ENCODE data around the gene MAGOH. TPM values are rescaled to one million over a fixed set of nuclear protein-coding genes. Genes with fewer than 3 reads are reported as not detected.

Gene MAGOH
- total RNA-seq, 1 donor from 2014 or later, result 35.7 TPM

DNA sequence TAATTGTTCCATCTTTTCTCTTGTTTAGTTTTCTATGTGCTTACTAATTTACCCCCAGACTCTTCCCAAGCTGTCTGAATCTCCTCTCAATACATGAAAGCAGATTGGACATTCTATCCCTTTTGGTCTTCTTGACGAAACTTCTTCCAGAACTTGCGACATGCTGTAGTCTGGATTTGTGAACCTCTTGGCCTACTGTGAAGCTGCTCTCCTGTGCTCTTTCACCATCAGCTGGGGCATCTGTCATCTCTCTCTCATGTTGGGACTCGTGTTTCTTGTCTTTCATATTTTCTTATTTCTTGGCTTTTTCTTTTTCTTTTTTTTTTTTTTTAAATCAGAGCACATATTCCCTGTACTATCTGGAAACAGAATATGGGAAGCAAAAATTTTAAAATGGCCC is 34.9 kb downstream of the MAGOH start:
- Mint-ChIP-seq H3K4me1 (ENCODE audit: low read depth, unreplicated experiment) (no peaks in the 10 kb centered on the region), H3K9me3 (ENCODE audit: unreplicated experiment) (peaks cover 11% of the 10 kb centered on the region), H3K27ac (ENCODE audit: unreplicated experiment) (no peak overlapping the region), H3K4me3 (ENCODE audit: unreplicated experiment) (no peak overlapping the region), H3K27me3 (ENCODE audit: low read depth, unreplicated experiment) (no peaks in the 10 kb centered on the region), H3K36me3 (ENCODE audit: low read depth, unreplicated experiment) (peaks cover 53% of the 10 kb centered on the region)
- Histone ChIP-seq H3K27me3 (ENCODE audit: insufficient read depth, low read length) (no peaks in the 10 kb centered on the region), H2AFZ (ENCODE audit: low read depth, low read length) (no peak overlapping the region), H3K27ac (ENCODE audit: low read depth, low read length) (no peak overlapping the region), H3K4me3 (ENCODE audit: insufficient read depth, low read depth, low read length) (no peak overlapping the region), H3K9me3 (ENCODE audit: insufficient read depth, low read depth, low read length) (peaks cover 10% of the 10 kb centered on the region), H3K36me3 (ENCODE audit: insufficient read depth, low read length) (peaks cover 12% of the 10 kb centered on the region), H3K4me1 (ENCODE audit: insufficient read depth, low read length) (no peaks in the 10 kb centered on the region), H3K4me2 (ENCODE audit: low read length) (no peak overlapping the region), H3K79me2 (ENCODE audit: insufficient read depth, low read length) (peaks cover under 1% of the 10 kb centered on the region), H3K9ac (ENCODE audit: low read length) (no peak overlapping the region), H4K20me1 (ENCODE audit: insufficient read depth, low read length) (no peaks in the 10 kb centered on the region)
- TF ChIP-seq CTCF (IDR thresholded peaks at IDR 0.05; ENCODE audit: insufficient read depth, low read depth, low read length) (no peak), EZH2 (IDR thresholded peaks at IDR 0.05; ENCODE audit: insufficient read depth, low read length) (no peak)
- no peak for FAIRE-seq
- DNase-seq (ENCODE audit: low read depth), result no peak

DNA sequence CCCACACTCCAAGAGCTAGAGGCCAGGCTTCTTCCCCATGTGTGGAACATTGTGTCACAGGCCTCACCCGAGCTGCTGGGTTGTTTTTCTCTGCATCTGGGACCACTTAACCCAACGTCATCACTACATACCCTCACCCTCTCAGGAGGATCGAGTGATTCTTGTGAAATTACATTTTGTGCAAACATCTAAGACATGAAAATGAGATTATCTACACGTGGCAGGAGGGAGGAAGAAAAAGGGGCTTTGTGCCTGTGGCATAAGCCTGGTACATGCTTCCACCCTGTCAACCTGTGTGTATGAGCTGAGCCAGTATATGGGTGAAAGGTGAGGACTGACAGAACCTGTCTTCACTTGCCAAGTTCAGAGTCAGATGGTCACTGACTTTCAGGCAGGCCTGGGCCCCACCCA is 40.1 kb downstream of the MAGOH start:
- Histone ChIP-seq H3K9ac (ENCODE audit: low read length) (peak overlapping the region; percentile 97), H3K27me3 (ENCODE audit: insufficient read depth, low read length) (no peaks in the 10 kb centered on the region), H3K36me3 (ENCODE audit: insufficient read depth, low read length) (peaks cover under 1% of the 10 kb centered on the region), H3K4me2 (ENCODE audit: low read length) (peak overlapping the region; percentile 100), H3K4me3 (ENCODE audit: insufficient read depth, low read depth, low read length) (no peak overlapping the region), H2AFZ (ENCODE audit: low read depth, low read length) (no peak overlapping the region), H3K9me3 (ENCODE audit: insufficient read depth, low read depth, low read length) (no peaks in the 10 kb centered on the region), H4K20me1 (ENCODE audit: insufficient read depth, low read length) (peaks cover 5% of the 10 kb centered on the region), H3K4me1 (ENCODE audit: insufficient read depth, low read length) (peaks cover 12% of the 10 kb centered on the region), H3K27ac (ENCODE audit: low read depth, low read length) (no peak overlapping the region), H3K79me2 (ENCODE audit: insufficient read depth, low read length) (peaks cover 18% of the 10 kb centered on the region)
- Mint-ChIP-seq H3K27ac (ENCODE audit: unreplicated experiment) (peak overlapping the region; percentile 11), H3K4me1 (ENCODE audit: low read depth, unreplicated experiment) (peaks cover 9% of the 10 kb centered on the region), H3K27me3 (ENCODE audit: low read depth, unreplicated experiment) (no peaks in the 10 kb centered on the region), H3K36me3 (ENCODE audit: low read depth, unreplicated experiment) (peaks cover 14% of the 10 kb centered on the region), H3K9me3 (ENCODE audit: unreplicated experiment) (no peaks in the 10 kb centered on the region), H3K4me3 (ENCODE audit: unreplicated experiment) (peak overlapping the region; percentile 98)
- FAIRE-seq (no peak), DNase-seq (ENCODE audit: low read depth) (no peak)
- no peak for TF ChIP-seq EZH2 (IDR thresholded peaks at IDR 0.05; ENCODE audit: insufficient read depth, low read length)

GRCh38 chr1:53197291-53198200 is 40.8 kb downstream of the MAGOH start:
- H3K27me3 Mint-ChIP-seq (ENCODE audit: low read depth, unreplicated experiment), result no peaks in the 10 kb centered on the region
- peaks cover 10% of the 10 kb centered on the region for H3K36me3 Mint-ChIP-seq (ENCODE audit: low read depth, unreplicated experiment)
- peak overlapping the region; percentile 97 for H3K4me3 ChIP-seq (ENCODE audit: insufficient read depth, low read depth, low read length)
- peak overlapping the region; percentile 77 for H3K27ac ChIP-seq (ENCODE audit: low read depth, low read length)
- FAIRE-seq (no peak), DNase-seq (ENCODE audit: low read depth) (peak; percentile 44)
- peak overlapping the region; percentile 97 for H3K9ac ChIP-seq (ENCODE audit: low read length)
- H3K4me3 Mint-ChIP-seq (ENCODE audit: unreplicated experiment), result peak overlapping the region; percentile 98
- no peaks in the 10 kb centered on the region for H3K36me3 ChIP-seq (ENCODE audit: insufficient read depth, low read length)
- peak overlapping the region; percentile 93 for H3K27ac Mint-ChIP-seq (ENCODE audit: unreplicated experiment)
- H3K79me2 ChIP-seq (ENCODE audit: insufficient read depth, low read length), result peaks cover 18% of the 10 kb centered on the region
- TF ChIP-seq CTCF (IDR thresholded peaks at IDR 0.05; ENCODE audit: insufficient read depth, low read depth, low read length) (no peak), EZH2 (IDR thresholded peaks at IDR 0.05; ENCODE audit: insufficient read depth, low read length) (no peak)
- H4K20me1 ChIP-seq (ENCODE audit: insufficient read depth, low read length), result peaks cover 5% of the 10 kb centered on the region
- H3K9me3 ChIP-seq (ENCODE audit: insufficient read depth, low read depth, low read length), result no peaks in the 10 kb centered on the region
- H3K4me2 ChIP-seq (ENCODE audit: low read length), result peak overlapping the region; percentile 100
- H2AFZ ChIP-seq (ENCODE audit: low read depth, low read length), result peak overlapping the region; percentile 71
- peaks cover 12% of the 10 kb centered on the region for H3K4me1 ChIP-seq (ENCODE audit: insufficient read depth, low read length)
- peaks cover 9% of the 10 kb centered on the region for H3K4me1 Mint-ChIP-seq (ENCODE audit: low read depth, unreplicated experiment)
- H3K27me3 ChIP-seq (ENCODE audit: insufficient read depth, low read length), result no peaks in the 10 kb centered on the region
- H3K9me3 Mint-ChIP-seq (ENCODE audit: unreplicated experiment), result no peaks in the 10 kb centered on the region

Measured in astrocyte (in vitro differentiated cells and primary cell).